Kidney (tissue), 14 donors: ENCODE measurements around the gene CD48. TPM values are rescaled to one million over a fixed set of nuclear protein-coding genes. Genes with fewer than 3 reads are reported as not detected.

ENCODE experiments used
- DNase-seq, 5 donors: peaks; one replicate each; pipeline ENCODE4 v3.0.0-alpha.2; 2013 to 2020
- FAIRE-seq: peaks from 2 replicates; lab custom pipeline; 2012; peaks lifted over from hg19 to GRCh38; lab: Jason Lieb, UNC
- H3K27ac ChIP-seq, 2 donors: one replicate each; pipeline ENCODE4 v1.7.0; 2013; ENCODE audit warnings: low read depth in 2 of 2, low read length in 2 of 2, inconsistent platforms in 1 of 2
- H3K27me3 ChIP-seq: one replicate; pipeline ENCODE4 v1.7.1; 2013; ENCODE audit warnings: low read length, inconsistent platforms; ENCODE audit not compliant: control insufficient read depth, insufficient read depth
- H3K36me3 ChIP-seq, 3 donors: one replicate each; pipeline versions ENCODE4 v1.7.0 to v1.7.1; 2013; ENCODE audit warnings: low read length in 3 of 3, control low read depth in 1 of 3, inconsistent platforms in 1 of 3; ENCODE audit not compliant: insufficient read depth in 3 of 3, control insufficient read depth in 2 of 3
- H3K4me1 ChIP-seq, 3 donors: one replicate each; pipeline versions ENCODE4 v1.7.0 to v1.7.1; 2013; ENCODE audit warnings: low read length in 3 of 3, inconsistent platforms in 1 of 3, low read depth in 1 of 3; ENCODE audit not compliant: control insufficient read depth in 2 of 3, insufficient read depth in 2 of 3
- H3K4me3 ChIP-seq, 3 donors: one replicate each; pipeline versions ENCODE4 v1.7.0 to v1.8.1; 2013; ENCODE audit warnings: low read length in 3 of 3, control low read depth in 1 of 3, inconsistent platforms in 1 of 3
- H3K9ac ChIP-seq, 3 donors: one replicate each; pipeline versions ENCODE4 v1.7.0 to v1.7.1; 2013; ENCODE audit warnings: low read length in 3 of 3, control low read depth in 1 of 3, inconsistent platforms in 1 of 3
- H3K9me3 ChIP-seq, 3 donors: one replicate each; pipeline versions ENCODE4 v1.7.0 to v1.7.1; 2013; ENCODE audit warnings: low read length in 3 of 3, control low read depth in 1 of 3, inconsistent platforms in 1 of 3; ENCODE audit not compliant: control insufficient read depth in 2 of 3, insufficient read depth in 1 of 3
- intact Hi-C: fragments of 100-400 bp; cut with DNase I; formaldehyde crosslinking; loops from one replicate; pipeline ENCODE4 v1.11.1; 2022
- polyA plus RNA-seq: library from polyadenylated mRNA; stranded (reverse); fragments of 350-450 nt; fragmentation: Illumina TruSeq; extraction: RNeasy Lipid Tissue Mini Kit (QIAGEN cat#74804); gene quantifications from one replicate; pipeline ENCODE4 v1.2.3, GENCODE V29; 2014; ENCODE audit warnings: low read depth, low replicate concordance; ENCODE audit not compliant: insufficient read depth
- total RNA-seq: library from RNA; stranded (reverse); fragmentation: NEBNext Ultra II Directional; extraction: Animal tissue kit (Norgen Biotek cat#: 25700); gene quantifications from one replicate; pipeline ENCODE4 v1.2.1, GENCODE V29; 2021
- TF ChIP-seq, protein P1 (sequence below): IDR thresholded peaks from 3 replicates; pipeline ENCODE4 v1.5.1; 2012; ENCODE audit warnings: mild to moderate bottlenecking, moderate library complexity, borderline replicate concordance; ENCODE audit not compliant: insufficient read depth; ENCODE audit errors: extremely low read depth
- donor health status: control.
- donor health status: control.
- donor health status: control.
- donor health status: control.
- donor health status: control.
- donor health status: DM: yes; HTN: yes; CAD: no.
- donor health status: Normal renal cell carcinoma (clear cell type).

The CD48 gene
- total and polyA plus RNA-seq, 2 donors from 2014 or later: 3.2 to 20.5 TPM

DNA sequence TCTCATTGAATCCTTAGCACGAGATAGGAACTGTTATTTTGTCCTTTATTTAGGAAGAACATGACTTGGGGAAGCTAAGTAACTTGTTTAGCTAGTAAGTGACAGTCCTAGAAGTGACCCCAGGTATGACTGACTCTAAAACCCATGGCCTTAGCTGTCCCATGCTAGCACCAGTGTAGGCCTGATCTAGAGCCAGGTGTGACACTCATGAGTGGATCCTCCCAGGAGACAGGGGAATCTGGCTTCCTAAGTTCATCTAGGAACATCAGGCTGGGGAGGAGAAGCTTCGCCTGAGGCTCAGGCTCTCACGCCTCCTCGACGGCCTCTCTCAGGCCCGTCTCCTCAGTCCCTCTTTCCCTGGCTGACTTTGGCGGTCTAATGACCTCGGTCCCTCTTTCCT, 31.2 kb downstream of the CD48 start:
- no peak for FAIRE-seq

DNA sequence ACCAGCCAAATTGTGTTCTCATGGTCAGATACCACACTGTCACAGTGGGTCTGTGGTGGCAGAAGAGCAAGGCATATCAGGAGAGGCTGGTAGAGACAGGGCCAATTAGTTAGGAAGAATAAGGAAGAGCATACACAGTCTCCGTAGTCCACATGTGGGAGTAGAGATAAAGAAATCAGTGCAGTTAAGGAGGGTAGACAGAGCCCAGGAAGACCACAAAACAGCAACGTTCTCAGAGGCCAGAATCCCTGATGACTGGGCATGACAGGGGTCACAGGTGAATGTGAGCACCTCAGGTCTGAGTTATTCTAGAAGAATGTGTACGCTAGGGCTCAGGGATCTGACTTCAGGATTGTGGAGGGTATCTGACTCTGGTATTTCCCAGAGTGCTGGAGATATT, 31.7 kb downstream of the CD48 start:
- Histone ChIP-seq H3K27me3 (no peaks in the 10 kb centered on the region), H3K4me1 (no peaks in the 10 kb centered on the region), H3K27ac (no peak overlapping the region), H3K36me3 (no peaks in the 10 kb centered on the region), H3K4me3 (no peak overlapping the region), H3K9ac (no peak overlapping the region), H3K9me3 (no peaks in the 10 kb centered on the region)
- TF ChIP-seq, protein P1, sequence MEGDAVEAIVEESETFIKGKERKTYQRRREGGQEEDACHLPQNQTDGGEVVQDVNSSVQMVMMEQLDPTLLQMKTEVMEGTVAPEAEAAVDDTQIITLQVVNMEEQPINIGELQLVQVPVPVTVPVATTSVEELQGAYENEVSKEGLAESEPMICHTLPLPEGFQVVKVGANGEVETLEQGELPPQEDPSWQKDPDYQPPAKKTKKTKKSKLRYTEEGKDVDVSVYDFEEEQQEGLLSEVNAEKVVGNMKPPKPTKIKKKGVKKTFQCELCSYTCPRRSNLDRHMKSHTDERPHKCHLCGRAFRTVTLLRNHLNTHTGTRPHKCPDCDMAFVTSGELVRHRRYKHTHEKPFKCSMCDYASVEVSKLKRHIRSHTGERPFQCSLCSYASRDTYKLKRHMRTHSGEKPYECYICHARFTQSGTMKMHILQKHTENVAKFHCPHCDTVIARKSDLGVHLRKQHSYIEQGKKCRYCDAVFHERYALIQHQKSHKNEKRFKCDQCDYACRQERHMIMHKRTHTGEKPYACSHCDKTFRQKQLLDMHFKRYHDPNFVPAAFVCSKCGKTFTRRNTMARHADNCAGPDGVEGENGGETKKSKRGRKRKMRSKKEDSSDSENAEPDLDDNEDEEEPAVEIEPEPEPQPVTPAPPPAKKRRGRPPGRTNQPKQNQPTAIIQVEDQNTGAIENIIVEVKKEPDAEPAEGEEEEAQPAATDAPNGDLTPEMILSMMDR: no peak
- DNase-seq: no peak
- intact Hi-C loops: no loop called here
- FAIRE-seq: no peak

More for the DNA sequence above, 31.2 kb downstream of the CD48 start:
- Histone ChIP-seq H3K9me3 (no peaks in the 10 kb centered on the region), H3K27ac (no peak overlapping the region), H3K9ac (no peak overlapping the region), H3K4me1 (no peaks in the 10 kb centered on the region), H3K4me3 (no peak overlapping the region), H3K27me3 (no peaks in the 10 kb centered on the region), H3K36me3 (no peaks in the 10 kb centered on the region)
- intact Hi-C loops: no loop called here
- DNase-seq: no peak
- TF ChIP-seq, protein P1: no peak

DNA sequence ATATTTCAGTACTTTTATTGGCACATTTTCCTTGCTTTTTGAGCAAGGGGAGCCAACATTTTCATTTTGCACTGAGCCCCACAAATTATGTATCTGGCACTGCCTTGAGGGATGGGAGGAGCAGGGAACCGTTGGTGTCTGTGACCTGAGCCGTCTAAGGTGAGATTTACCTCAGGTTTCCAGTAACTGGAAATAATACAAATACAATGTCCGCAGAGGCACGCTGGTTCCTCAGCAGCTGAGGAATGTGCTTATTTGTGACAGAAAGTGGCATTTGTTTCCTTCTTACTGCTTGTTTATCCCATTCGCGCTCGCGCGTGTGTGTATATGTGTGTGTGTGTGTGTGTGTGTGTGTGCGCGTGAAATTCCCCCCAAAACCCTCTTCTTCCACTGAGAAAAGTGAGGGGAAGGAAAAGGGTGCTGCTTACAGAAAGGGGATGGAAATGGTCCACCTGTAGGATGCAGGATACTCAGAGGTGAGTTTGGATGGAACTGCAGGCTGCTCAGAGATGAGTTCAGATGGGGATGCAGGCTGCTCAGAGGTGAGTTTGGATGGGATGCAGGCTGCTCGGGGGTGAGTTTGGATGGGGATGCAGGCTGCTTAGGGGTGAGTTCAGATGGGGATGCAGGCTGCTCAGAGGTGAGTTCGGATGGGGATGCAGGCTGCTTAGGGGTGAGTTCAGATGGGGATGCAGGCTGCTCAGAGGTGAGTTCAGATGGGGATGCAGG, 34.6 kb downstream of the CD48 start:
- Histone ChIP-seq H3K36me3 (no peaks in the 10 kb centered on the region), H3K27me3 (no peaks in the 10 kb centered on the region), H3K27ac (no peak overlapping the region), H3K4me1 (no peaks in the 10 kb centered on the region), H3K9ac (no peak overlapping the region), H3K9me3 (no peaks in the 10 kb centered on the region), H3K4me3 (no peak overlapping the region)
- intact Hi-C loops: no loop called here
- TF ChIP-seq, protein P1: no peak
- FAIRE-seq (no peak), DNase-seq (no peak)
